Measurements from ENCODE around the gene ASH1L. TPM values are rescaled to one million over a fixed set of nuclear protein-coding genes. Genes with fewer than 3 reads are reported as not detected.
"Not testable (repeated sequence)": the region's sequence is repeated elsewhere in the genome, so short reads cannot be mapped to it uniquely, and the experiment has no call there.

Gene ASH1L
- total RNA-seq, 1 experiment from 2014 or later: 36.0 TPM

DNA sequence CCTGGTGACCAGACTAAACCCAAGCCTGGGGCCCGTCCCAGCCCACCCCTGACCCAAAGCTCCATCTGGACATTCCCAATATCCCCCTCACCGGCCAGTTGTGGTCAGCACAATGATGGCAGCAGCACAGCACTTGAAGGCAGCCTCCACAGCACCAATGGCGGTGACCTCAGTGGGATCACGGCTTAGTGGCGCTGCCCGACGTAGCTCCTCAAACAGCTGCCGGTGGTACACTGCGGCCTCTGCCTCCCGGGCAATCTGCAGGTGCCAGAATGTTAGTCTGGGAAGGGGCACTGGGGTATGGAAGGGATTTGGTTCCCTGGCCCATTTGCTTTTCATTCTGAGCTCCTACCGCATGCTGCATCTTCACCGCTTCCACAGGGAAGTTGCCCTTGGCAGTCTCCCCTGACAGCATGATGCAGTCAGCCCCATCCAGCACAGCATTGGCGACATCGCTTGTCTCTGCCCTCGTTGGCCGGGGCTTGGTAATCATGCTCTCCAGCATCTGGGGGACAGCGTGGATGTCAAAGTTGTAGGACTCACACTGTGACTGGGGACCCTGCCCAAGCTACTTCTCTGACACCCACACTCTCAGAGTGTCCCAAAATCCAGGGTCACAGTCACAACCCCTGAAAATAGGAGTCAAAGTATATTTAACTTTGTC, 269.4 kb downstream of the ASH1L start:
- no peaks in the 10 kb centered on the region for H3K9me3 ChIP-seq (ENCODE audit: insufficient read depth, low read depth)
- no peak overlapping the region for H3K27ac ChIP-seq
- no peaks in the 10 kb centered on the region for H3K27me3 ChIP-seq (ENCODE audit: insufficient read depth, low read depth)
- no peak overlapping the region for H3K4me2 ChIP-seq
- no peak for DNase-seq
- no TSS peak for BruUV-seq (replicated peaks)
- POLR2A ChIA-PET (ENCODE audit: unreplicated experiment): no interaction called here
- H2AFZ ChIP-seq: no peak overlapping the region
- no peaks in the 10 kb centered on the region for H3K79me2 ChIP-seq (ENCODE audit: low read depth)
- no peaks in the 10 kb centered on the region for H3K4me1 ChIP-seq (replicated peaks; ENCODE audit: insufficient read depth)
- CTCF ChIA-PET: no interaction called here
- H3K36me3 ChIP-seq (ENCODE audit: low read depth): no peaks in the 10 kb centered on the region
- no peaks in the 10 kb centered on the region for H3F3A ChIP-seq (ENCODE audit: insufficient read depth, low read depth)
- TF ChIP-seq EZH2 (IDR thresholded peaks at IDR 0.05; ENCODE audit: low read depth): no peak
- TF ChIP-seq, protein P1, sequence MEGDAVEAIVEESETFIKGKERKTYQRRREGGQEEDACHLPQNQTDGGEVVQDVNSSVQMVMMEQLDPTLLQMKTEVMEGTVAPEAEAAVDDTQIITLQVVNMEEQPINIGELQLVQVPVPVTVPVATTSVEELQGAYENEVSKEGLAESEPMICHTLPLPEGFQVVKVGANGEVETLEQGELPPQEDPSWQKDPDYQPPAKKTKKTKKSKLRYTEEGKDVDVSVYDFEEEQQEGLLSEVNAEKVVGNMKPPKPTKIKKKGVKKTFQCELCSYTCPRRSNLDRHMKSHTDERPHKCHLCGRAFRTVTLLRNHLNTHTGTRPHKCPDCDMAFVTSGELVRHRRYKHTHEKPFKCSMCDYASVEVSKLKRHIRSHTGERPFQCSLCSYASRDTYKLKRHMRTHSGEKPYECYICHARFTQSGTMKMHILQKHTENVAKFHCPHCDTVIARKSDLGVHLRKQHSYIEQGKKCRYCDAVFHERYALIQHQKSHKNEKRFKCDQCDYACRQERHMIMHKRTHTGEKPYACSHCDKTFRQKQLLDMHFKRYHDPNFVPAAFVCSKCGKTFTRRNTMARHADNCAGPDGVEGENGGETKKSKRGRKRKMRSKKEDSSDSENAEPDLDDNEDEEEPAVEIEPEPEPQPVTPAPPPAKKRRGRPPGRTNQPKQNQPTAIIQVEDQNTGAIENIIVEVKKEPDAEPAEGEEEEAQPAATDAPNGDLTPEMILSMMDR (conservative IDR thresholded peaks at IDR 0.05): no peak
- H4K20me1 ChIP-seq (ENCODE audit: insufficient read depth): no peaks in the 10 kb centered on the region
- no peaks in the 10 kb centered on the region for H3K9me2 ChIP-seq (ENCODE audit: insufficient read depth)
- intact Hi-C loops (cut with micrococcal nuclease; ENCODE audit: unreplicated experiment): no loop called here
- H3K4me3 ChIP-seq: no peak overlapping the region

DNA sequence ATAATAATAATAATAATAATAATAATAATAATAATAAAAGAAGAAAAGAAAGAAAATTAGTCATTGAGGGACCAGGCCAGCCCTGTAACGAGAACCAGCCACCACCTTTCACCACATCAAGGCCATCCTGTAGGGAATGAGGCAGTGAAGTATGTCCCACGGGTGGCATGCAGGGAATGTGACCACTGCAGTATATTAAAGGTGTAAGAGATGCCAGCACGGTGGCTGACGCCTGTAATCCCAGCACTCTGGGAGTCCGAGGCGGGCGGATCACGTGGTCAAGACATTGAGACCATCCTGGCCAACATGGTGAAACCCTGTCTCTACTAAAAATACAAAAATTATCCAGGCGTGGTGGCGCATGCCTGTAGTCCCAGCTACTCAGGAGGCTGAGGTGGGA, 271.6 kb downstream of the ASH1L start:
- H3K27ac ChIP-seq; H3F3A ChIP-seq (ENCODE audit: insufficient read depth, low read depth); H3K4me3 ChIP-seq; H3K27me3 ChIP-seq (ENCODE audit: insufficient read depth, low read depth); H3K36me3 ChIP-seq (ENCODE audit: low read depth); intact Hi-C loops (cut with micrococcal nuclease; ENCODE audit: unreplicated experiment); H3K4me1 ChIP-seq (replicated peaks; ENCODE audit: insufficient read depth); DNase-seq; H3K9me3 ChIP-seq (ENCODE audit: insufficient read depth, low read depth); H3K4me2 ChIP-seq; H4K20me1 ChIP-seq (ENCODE audit: insufficient read depth); H3K9me2 ChIP-seq (ENCODE audit: insufficient read depth); H2AFZ ChIP-seq; POLR2A ChIA-PET (ENCODE audit: unreplicated experiment); BruUV-seq (replicated peaks); CTCF ChIA-PET; H3K79me2 ChIP-seq (ENCODE audit: low read depth): not testable (repeated sequence)

DNA sequence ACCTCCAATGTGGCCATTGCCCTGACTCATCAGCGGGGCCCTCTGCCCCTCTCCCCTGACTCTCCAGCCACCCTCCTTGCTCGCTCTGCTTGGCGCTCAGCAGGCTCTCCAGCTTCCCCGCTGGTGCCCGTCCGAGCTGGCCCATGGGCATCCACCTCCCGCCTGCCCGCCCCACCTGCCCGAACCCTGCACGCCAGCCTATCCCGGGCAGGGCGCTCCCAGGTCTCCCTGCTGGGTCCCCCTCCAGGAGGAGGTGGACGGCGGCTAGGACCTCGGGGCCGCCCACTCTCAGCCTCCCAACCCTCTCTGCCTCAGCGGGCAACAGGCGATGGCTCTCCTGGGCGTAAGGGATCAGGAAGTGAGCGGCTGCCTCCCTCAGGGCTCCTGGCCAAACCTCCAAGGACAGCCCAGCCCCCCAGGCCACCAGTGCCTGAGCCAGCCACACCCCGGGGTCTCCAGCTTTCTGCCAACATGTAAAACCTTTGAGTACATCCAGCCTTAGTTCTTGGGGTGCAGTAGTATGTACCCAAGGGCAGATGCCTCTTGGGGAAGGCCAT, 274.5 kb downstream of the ASH1L start:
- intact Hi-C loops (cut with micrococcal nuclease; ENCODE audit: unreplicated experiment): no loop called here
- H3K9me3 ChIP-seq (ENCODE audit: insufficient read depth, low read depth): no peaks in the 10 kb centered on the region
- no peaks in the 10 kb centered on the region for H3K9me2 ChIP-seq (ENCODE audit: insufficient read depth)
- H4K20me1 ChIP-seq (ENCODE audit: insufficient read depth): no peaks in the 10 kb centered on the region
- H3F3A ChIP-seq (ENCODE audit: insufficient read depth, low read depth): no peaks in the 10 kb centered on the region
- no peaks in the 10 kb centered on the region for H3K79me2 ChIP-seq (ENCODE audit: low read depth)
- POLR2A ChIA-PET (ENCODE audit: unreplicated experiment): no interaction called here
- H3K36me3 ChIP-seq (ENCODE audit: low read depth): no peaks in the 10 kb centered on the region
- CTCF ChIA-PET: no interaction called here
- H3K4me1 ChIP-seq (replicated peaks; ENCODE audit: insufficient read depth): no peaks in the 10 kb centered on the region
- no peak overlapping the region for H3K4me2 ChIP-seq
- H3K27me3 ChIP-seq (ENCODE audit: insufficient read depth, low read depth): no peaks in the 10 kb centered on the region
- no peak for TF ChIP-seq EZH2 (IDR thresholded peaks at IDR 0.05; ENCODE audit: low read depth)
- TF ChIP-seq, protein P1 (conservative IDR thresholded peaks at IDR 0.05): no peak
- no TSS peak for BruUV-seq (replicated peaks)
- no peak overlapping the region for H2AFZ ChIP-seq
- no peak overlapping the region for H3K27ac ChIP-seq
- no peak for DNase-seq
- H3K4me3 ChIP-seq: no peak overlapping the region

DNA sequence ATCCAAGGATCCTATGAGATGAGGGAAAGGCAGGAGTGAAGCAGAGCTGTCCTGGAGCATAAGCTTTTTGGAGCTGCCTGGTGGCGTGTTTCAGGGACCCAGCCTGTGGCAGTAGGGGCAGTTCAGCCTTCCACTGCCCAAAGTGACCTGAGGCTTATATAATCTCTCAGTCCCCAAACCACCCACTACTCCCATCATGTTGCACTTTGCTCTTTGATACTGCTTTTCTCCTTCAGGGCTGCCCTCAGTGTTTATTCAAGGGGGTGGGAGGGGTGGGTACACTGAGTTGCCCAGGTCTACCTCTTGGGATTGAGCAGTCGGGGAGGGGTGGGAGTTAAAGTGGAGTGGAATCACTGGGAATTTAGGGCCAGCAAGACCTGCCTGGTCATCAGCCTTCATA, 276.1 kb downstream of the ASH1L start:
- H2AFZ ChIP-seq: no peak overlapping the region
- CTCF ChIA-PET: interaction anchor here (0.7 kb wide), 1 partner anchor 17 kb away, joined by 4 read pairs; no protein-coding TSS in a partner anchor
- no peak overlapping the region for H3K27ac ChIP-seq
- H3K4me3 ChIP-seq: no peak overlapping the region
- no peaks in the 10 kb centered on the region for H3K4me1 ChIP-seq (replicated peaks; ENCODE audit: insufficient read depth)
- no peaks in the 10 kb centered on the region for H3K36me3 ChIP-seq (ENCODE audit: low read depth)
- no peaks in the 10 kb centered on the region for H3K79me2 ChIP-seq (ENCODE audit: low read depth)
- H3F3A ChIP-seq (ENCODE audit: insufficient read depth, low read depth): peaks cover 3% of the 10 kb centered on the region; the same call in 1 of the 2 replicates
- no peaks in the 10 kb centered on the region for H4K20me1 ChIP-seq (ENCODE audit: insufficient read depth)
- POLR2A ChIA-PET (ENCODE audit: unreplicated experiment): no interaction called here
- DNase-seq: no peak
- intact Hi-C loops (cut with micrococcal nuclease; ENCODE audit: unreplicated experiment): no loop called here
- no peaks in the 10 kb centered on the region for H3K27me3 ChIP-seq (ENCODE audit: insufficient read depth, low read depth)
- H3K9me3 ChIP-seq (ENCODE audit: insufficient read depth, low read depth): no peaks in the 10 kb centered on the region
- no TSS peak for BruUV-seq (replicated peaks)
- no peaks in the 10 kb centered on the region for H3K9me2 ChIP-seq (ENCODE audit: insufficient read depth)
- H3K4me2 ChIP-seq: no peak overlapping the region
- TF ChIP-seq, protein P1 (conservative IDR thresholded peaks at IDR 0.05): no peak
- TF ChIP-seq EZH2 (IDR thresholded peaks at IDR 0.05; ENCODE audit: low read depth): no peak

Measured in PC-9 (cell line).